ENCODE measurements around the gene LYST. TPM values are rescaled to one million over a fixed set of nuclear protein-coding genes. Genes with fewer than 3 reads are reported as not detected.
"Not testable (repeated sequence)": the region's sequence is repeated elsewhere in the genome, so short reads cannot be mapped to it uniquely, and the experiment has no call there.

LYST gene
- total and polyA plus RNA-seq, 7 donors: 2.4 to 8.6 (median 5.6) TPM

DNA sequence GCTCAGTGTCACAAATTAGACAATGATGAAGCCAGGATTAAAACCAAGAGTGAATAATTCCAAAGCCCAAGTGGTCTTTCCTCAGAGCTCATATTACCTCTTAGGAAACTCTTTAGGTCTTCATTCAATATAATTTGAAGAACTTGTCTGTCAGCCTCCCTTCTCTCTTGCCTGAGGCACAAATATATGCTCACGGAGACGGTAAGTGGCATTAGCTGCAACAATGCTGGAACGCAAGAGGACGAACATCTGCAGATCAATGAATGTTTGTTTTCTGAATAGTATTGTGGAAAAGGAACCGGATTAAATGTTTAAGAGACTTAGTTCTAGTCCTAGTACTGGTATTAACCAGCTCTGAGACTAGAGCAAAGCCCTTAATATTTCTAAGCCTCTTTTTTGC is 39.7 kb upstream of the LYST start:
- no peak for ATAC-seq
- TF ChIP-seq, protein P1, sequence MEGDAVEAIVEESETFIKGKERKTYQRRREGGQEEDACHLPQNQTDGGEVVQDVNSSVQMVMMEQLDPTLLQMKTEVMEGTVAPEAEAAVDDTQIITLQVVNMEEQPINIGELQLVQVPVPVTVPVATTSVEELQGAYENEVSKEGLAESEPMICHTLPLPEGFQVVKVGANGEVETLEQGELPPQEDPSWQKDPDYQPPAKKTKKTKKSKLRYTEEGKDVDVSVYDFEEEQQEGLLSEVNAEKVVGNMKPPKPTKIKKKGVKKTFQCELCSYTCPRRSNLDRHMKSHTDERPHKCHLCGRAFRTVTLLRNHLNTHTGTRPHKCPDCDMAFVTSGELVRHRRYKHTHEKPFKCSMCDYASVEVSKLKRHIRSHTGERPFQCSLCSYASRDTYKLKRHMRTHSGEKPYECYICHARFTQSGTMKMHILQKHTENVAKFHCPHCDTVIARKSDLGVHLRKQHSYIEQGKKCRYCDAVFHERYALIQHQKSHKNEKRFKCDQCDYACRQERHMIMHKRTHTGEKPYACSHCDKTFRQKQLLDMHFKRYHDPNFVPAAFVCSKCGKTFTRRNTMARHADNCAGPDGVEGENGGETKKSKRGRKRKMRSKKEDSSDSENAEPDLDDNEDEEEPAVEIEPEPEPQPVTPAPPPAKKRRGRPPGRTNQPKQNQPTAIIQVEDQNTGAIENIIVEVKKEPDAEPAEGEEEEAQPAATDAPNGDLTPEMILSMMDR (IDR thresholded peaks at IDR 0.05): no peak
- no peak overlapping the region for H3K27ac ChIP-seq
- intact Hi-C loops (cut with DNase I): no loop called here
- H3K36me3 ChIP-seq (ENCODE audit: insufficient read depth in 1 of 2, low read depth in 1 of 2): no peaks in the 10 kb centered on the region
- no peaks in the 10 kb centered on the region for H3K9me3 ChIP-seq
- H3K4me3 ChIP-seq: no peak overlapping the region
- H3K4me1 ChIP-seq: no peaks in the 10 kb centered on the region
- DNase-seq: no peak
- peaks cover 0 to 24% (median 0%) of the 10 kb centered on the region in 3 donors for H3K27me3 ChIP-seq (ENCODE audit: insufficient read depth in 3 of 3, low read length in 2 of 3)
- WGBS, 3 donors: 86 to 87% (median 87%) methylated on average over 5 of the region's 5 CpGs

DNA sequence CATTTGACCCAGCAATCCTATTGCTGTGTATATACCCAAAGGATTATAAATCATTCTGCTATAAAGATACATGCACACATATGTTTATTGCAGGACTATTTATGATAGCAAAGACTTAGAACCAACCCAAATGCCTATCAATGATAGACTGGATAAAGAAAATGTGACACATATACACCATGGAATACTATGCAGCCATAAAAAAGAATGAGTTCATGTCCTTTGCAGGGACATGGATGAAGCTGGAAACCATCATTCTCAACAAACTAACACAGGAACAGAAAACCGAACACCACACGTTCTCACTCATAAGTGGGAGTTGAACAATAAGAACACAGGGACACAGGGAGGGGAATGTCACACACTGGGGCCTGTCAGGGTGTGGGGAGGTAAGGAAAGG is 37.1 kb upstream of the LYST start:
- H3K36me3 ChIP-seq (ENCODE audit: insufficient read depth in 1 of 2, low read depth in 1 of 2); DNase-seq; H3K9me3 ChIP-seq; H3K4me1 ChIP-seq; H3K27ac ChIP-seq; ATAC-seq; intact Hi-C loops (cut with DNase I); H3K4me3 ChIP-seq: not testable (repeated sequence)
- 76 to 98% (median 86%) methylated on average over 2 of the region's 2 CpGs for WGBS, 3 donors
- H3K27me3 ChIP-seq (ENCODE audit: insufficient read depth in 3 of 3, low read length in 2 of 3): peaks cover 0 to 19% (median 0%) of the 10 kb centered on the region in 3 donors

DNA sequence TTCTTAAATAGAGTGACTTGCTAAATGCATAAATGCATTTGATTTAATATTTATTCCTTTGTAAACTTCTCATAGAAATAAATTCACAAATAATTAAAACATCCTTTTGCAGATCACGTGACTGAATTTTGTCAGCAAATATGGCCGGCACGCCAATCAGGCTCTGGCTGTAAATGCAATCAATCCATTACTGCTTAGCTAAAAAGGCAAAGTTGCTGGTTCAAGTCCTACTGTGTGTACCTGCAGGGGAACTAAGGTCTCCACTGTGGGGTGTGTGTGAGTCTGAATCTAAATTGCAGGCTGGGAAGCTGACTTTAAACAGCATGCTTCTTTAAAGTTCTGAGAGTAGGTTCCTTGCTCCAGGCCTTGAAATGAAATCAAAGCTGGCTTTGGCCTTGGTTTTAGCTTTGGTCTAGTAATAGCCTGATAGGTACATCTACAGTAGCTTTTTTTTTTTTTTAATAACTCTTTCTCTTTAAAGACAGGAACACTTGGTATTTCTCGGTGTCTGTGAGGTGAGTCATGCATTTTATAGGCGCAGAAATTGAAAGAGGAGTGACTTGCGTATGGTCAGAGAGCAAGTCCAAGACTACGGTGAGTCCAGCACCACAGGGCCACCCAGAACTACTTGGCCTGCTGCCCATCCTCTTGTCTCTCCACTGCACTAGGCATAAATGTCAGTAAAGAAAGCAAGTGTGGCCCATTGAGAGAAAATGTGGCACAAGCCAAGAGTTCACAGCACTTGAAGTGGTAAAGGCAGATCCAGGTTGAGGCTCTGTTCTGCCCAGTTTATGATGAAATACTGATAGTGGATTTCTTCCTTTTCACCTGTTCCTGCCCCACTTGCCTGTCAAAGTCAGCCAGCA is 36.2 kb upstream of the LYST start:
- DNase-seq (no peak), ATAC-seq (no peak)
- Histone ChIP-seq H3K27me3 (ENCODE audit: insufficient read depth in 3 of 3, low read length in 2 of 3) (peaks cover 0 to 11% (median 0%) of the 10 kb centered on the region in 3 donors), H3K4me3 (no peak overlapping the region), H3K36me3 (ENCODE audit: insufficient read depth in 1 of 2, low read depth in 1 of 2) (no peaks in the 10 kb centered on the region), H3K27ac (no peak overlapping the region), H3K4me1 (no peaks in the 10 kb centered on the region), H3K9me3 (no peaks in the 10 kb centered on the region)
- intact Hi-C loops (cut with DNase I): no loop called here
- WGBS, 3 donors: 57 to 63% (median 59%) methylated on average over 7 of the region's 7 CpGs
- TF ChIP-seq, protein P1 (IDR thresholded peaks at IDR 0.05): no peak

DNA sequence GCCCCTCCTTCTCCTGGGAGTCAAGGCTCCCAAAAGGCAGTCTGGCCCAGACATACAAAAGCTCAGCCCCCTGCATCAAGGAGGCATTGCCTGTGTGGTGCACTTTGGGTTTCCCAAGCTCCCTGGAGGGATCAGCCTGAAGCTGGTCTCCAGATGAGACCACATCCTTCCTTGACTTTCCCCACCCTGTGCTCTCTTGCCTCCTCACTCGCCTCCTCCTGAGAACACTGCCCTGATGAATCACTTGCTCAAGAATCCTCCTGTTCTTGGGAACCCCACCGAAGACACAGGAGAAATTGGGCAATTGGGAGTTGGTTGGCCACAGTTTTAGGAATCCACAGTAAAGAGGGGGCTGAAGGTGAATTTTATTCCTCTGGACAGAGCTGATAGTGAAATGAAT is 34.8 kb upstream of the LYST start:
- no peak for ATAC-seq
- Histone ChIP-seq H3K9me3 (no peaks in the 10 kb centered on the region), H3K27ac (no peak overlapping the region), H3K4me1 (no peaks in the 10 kb centered on the region), H3K4me3 (no peak overlapping the region), H3K36me3 (ENCODE audit: insufficient read depth in 1 of 2, low read depth in 1 of 2) (no peaks in the 10 kb centered on the region), H3K27me3 (ENCODE audit: insufficient read depth in 3 of 3, low read length in 2 of 3) (peaks cover 0 to 4% (median 0%) of the 10 kb centered on the region in 3 donors)
- intact Hi-C loops (cut with DNase I): no loop called here
- DNase-seq: no peak
- TF ChIP-seq, protein P1 (IDR thresholded peaks at IDR 0.05): no peak
- 82 to 88% (median 87%) methylated on average over 2 of the region's 2 CpGs for WGBS, 3 donors

DNA sequence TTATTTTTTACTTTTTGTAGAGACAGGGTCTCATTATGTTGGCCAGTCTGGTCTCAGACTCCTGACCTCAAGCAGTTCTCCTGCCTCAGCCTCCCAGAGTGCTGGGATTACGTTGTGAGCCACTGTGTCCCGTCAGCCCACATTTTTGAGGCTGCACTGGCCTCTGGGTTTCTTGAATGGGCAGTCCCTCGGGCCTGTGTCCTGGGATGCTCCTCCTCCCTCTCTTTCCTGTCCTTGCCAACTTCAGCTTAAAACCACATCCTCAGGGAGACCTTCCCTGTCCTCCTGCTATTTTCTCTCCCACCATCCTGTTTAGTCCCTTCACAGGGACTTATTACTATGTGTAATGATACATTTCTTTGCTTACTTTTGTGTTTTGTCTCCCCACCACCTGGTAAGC is 31.4 kb upstream of the LYST start:
- ATAC-seq (no peak), DNase-seq (no peak)
- Histone ChIP-seq H3K27ac (no peak overlapping the region), H3K9me3 (no peaks in the 10 kb centered on the region), H3K4me1 (no peaks in the 10 kb centered on the region), H3K36me3 (ENCODE audit: insufficient read depth in 1 of 2, low read depth in 1 of 2) (no peaks in the 10 kb centered on the region), H3K27me3 (ENCODE audit: insufficient read depth in 3 of 3, low read length in 2 of 3) (no peaks in the 10 kb centered on the region), H3K4me3 (no peak overlapping the region)
- TF ChIP-seq, protein P1 (IDR thresholded peaks at IDR 0.05): no peak
- intact Hi-C loops (cut with DNase I): no loop called here
- WGBS, 3 donors: 55 to 66% (median 63%) methylated on average over 3 of the region's 3 CpGs
